Kidney glomerular epithelial cell (primary cell): Measurements from ENCODE around the gene MRLN.
"Not testable (repeated sequence)": the region's sequence is repeated elsewhere in the genome, so short reads cannot be mapped to it uniquely, and the experiment has no call there.

Source experiments
- DNase-seq: peaks from one replicate; lab custom pipeline; 2025; lab: John Stamatoyannopoulos, UW

The MRLN gene

GRCh38 chr10:59745163-59745650 is 8.0 kb downstream of the MRLN start:
- DNase-seq: no peak

- not testable (repeated sequence) for DNase-seq
Observed at GRCh38 chr10:59744762-59745161, 8.5 kb downstream of the MRLN start.

GRCh38 chr10:59744156-59744555 is 9.1 kb downstream of the MRLN start:
- not testable (repeated sequence) for DNase-seq

- no peak for DNase-seq
Observed at GRCh38 chr10:59741583-59741982, 11.7 kb downstream of the MRLN start.

GRCh38 chr10:59741048-59741447 is 12.2 kb downstream of the MRLN start:
- no peak for DNase-seq

- DNase-seq: no peak
Observed at GRCh38 chr10:59736749-59737148, 16.5 kb downstream of the MRLN start.

- DNase-seq: no peak
Observed at GRCh38 chr10:59735296-59735695, 18.0 kb downstream of the MRLN start.

- no peak for DNase-seq
Observed at GRCh38 chr10:59734014-59734462, 19.2 kb downstream of the MRLN start.

GRCh38 chr10:59733321-59734013 is 19.8 kb downstream of the MRLN start:
- not testable (repeated sequence) for DNase-seq

GRCh38 chr10:59732849-59733248 is 20.4 kb downstream of the MRLN start:
- not testable (repeated sequence) for DNase-seq

GRCh38 chr10:59729167-59729566 is 24.1 kb downstream of the MRLN start:
- DNase-seq: not testable (repeated sequence)

GRCh38 chr10:59724098-59724938 is 28.9 kb downstream of the MRLN start:
- DNase-seq: no peak

GRCh38 chr10:59720377-59720776 is 32.9 kb downstream of the MRLN start:
- DNase-seq: no peak

GRCh38 chr10:59719374-59719773 is 33.9 kb downstream of the MRLN start:
- no peak for DNase-seq

- no peak for DNase-seq
Observed at GRCh38 chr10:59718257-59718656, 35.0 kb downstream of the MRLN start.

GRCh38 chr10:59713196-59713821 is 39.9 kb downstream of the MRLN start:
- no peak for DNase-seq

- DNase-seq: no peak
Observed at GRCh38 chr10:59711871-59712494, 41.3 kb downstream of the MRLN start.

- DNase-seq: peak; percentile 66
Observed at GRCh38 chr10:59709395-59710125, 43.7 kb downstream of the MRLN start, which contains the start of gene SLC16A9. Gene SLC16A9 (minus strand): TSS chr10:59709850. CDS start chr10:59684291, 25,559 bp downstream.

- no peak for DNase-seq
Observed at GRCh38 chr10:59708816-59709394, 44.4 kb downstream of the MRLN start.

GRCh38 chr10:59706851-59707797 is 46.1 kb downstream of the MRLN start:
- no peak for DNase-seq
